Activated T-helper 1 cell treated with anti-CD3 and anti-CD28 coated beads, Interleukin-12 subunit alpha, Interleukin-12 subunit beta, Interleukin-2, Interleukin-4 antibody, amounts not matched to agents 30 ng/mL and 10 ng/mL and 1 ng/mL, durations not matched to agents 14 hours and 24 hours and 36 hours (primary cell): ENCODE measurements around the gene SEC61A1. TPM values are rescaled to one million over a fixed set of nuclear protein-coding genes. Genes with fewer than 3 reads are reported as not detected.

Experiments
- DNase-seq: peaks from one replicate; pipeline ENCODE4 v3.0.0; 2021; ENCODE audit warnings: low spot score
- H3K27ac Mint-ChIP-seq: one replicate; pipeline ENCODE4 v1.8.0; 2021; ENCODE audit warnings: mild to moderate bottlenecking, mixed read lengths
- H3K27me3 Mint-ChIP-seq: one replicate; pipeline ENCODE4 v1.8.0; 2022; ENCODE audit warnings: mild to moderate bottlenecking, moderate library complexity, mixed read lengths; ENCODE audit not compliant: insufficient read depth
- H3K36me3 Mint-ChIP-seq: one replicate; pipeline ENCODE4 v1.8.0; 2021; ENCODE audit warnings: low read depth, mixed read lengths
- H3K4me1 Mint-ChIP-seq: one replicate; pipeline ENCODE4 v1.8.0; 2021; ENCODE audit warnings: low read depth, mixed read lengths
- H3K4me3 Mint-ChIP-seq: one replicate; pipeline ENCODE4 v1.8.0; 2021; ENCODE audit warnings: mild to moderate bottlenecking, moderate library complexity, mixed read lengths
- H3K9me3 Mint-ChIP-seq: one replicate; pipeline ENCODE4 v1.8.0; 2021; ENCODE audit warnings: mixed read lengths
- intact Hi-C: fragments of 100-400 bp; cut with micrococcal nuclease; formaldehyde crosslinking; loops from one replicate; pipeline ENCODE4 v1.15.1; 2024
- total RNA-seq: library from RNA; stranded (reverse); gene quantifications from 2 replicates; pipeline ENCODE4 v1.2.3, GENCODE V29; 2022

The SEC61A1 gene
- total RNA-seq, 1 donor from 2014 or later = 205 TPM

- H3K27me3 Mint-ChIP-seq = no peaks in the 10 kb centered on the region
- no peak for DNase-seq
- peaks cover 29% of the 10 kb centered on the region for H3K36me3 Mint-ChIP-seq
- no peaks in the 10 kb centered on the region for H3K9me3 Mint-ChIP-seq
- H3K4me1 Mint-ChIP-seq = no peaks in the 10 kb centered on the region
- no peak overlapping the region for H3K27ac Mint-ChIP-seq
- H3K4me3 Mint-ChIP-seq = no peak overlapping the region
- intact Hi-C loops = no loop called here
These were observed 31.9 kb downstream of the SEC61A1 start for GRCh38 chr3:128083980-128084674.

- peaks cover 26% of the 10 kb centered on the region for H3K36me3 Mint-ChIP-seq
- no peak overlapping the region for H3K27ac Mint-ChIP-seq
- H3K9me3 Mint-ChIP-seq = no peaks in the 10 kb centered on the region
- no peaks in the 10 kb centered on the region for H3K4me1 Mint-ChIP-seq
- intact Hi-C loops = no loop called here
- H3K27me3 Mint-ChIP-seq = no peaks in the 10 kb centered on the region
- no peak overlapping the region for H3K4me3 Mint-ChIP-seq
- no peak for DNase-seq
These were observed 32.4 kb downstream of the SEC61A1 start for GRCh38 chr3:128084675-128085021.

GRCh38 chr3:128089135-128089534 is 36.9 kb downstream of the SEC61A1 start:
- Mint-ChIP-seq H3K9me3 (no peaks in the 10 kb centered on the region), H3K27ac (no peak overlapping the region), H3K27me3 (no peaks in the 10 kb centered on the region), H3K4me1 (peaks cover 1% of the 10 kb centered on the region), H3K4me3 (no peak overlapping the region), H3K36me3 (peaks cover 8% of the 10 kb centered on the region)
- DNase-seq = no peak
- intact Hi-C loops = no loop called here

- peaks cover 15% of the 10 kb centered on the region for H3K4me1 Mint-ChIP-seq
- DNase-seq = no peak
- intact Hi-C loops = no loop called here
- H3K9me3 Mint-ChIP-seq = no peaks in the 10 kb centered on the region
- H3K27ac Mint-ChIP-seq = no peak overlapping the region
- no peaks in the 10 kb centered on the region for H3K27me3 Mint-ChIP-seq
- no peak overlapping the region for H3K4me3 Mint-ChIP-seq
- H3K36me3 Mint-ChIP-seq = peaks cover 16% of the 10 kb centered on the region
These were observed 39.3 kb downstream of the SEC61A1 start for GRCh38 chr3:128091586-128091985.

- H3K27ac Mint-ChIP-seq = no peak overlapping the region
- no peak for DNase-seq
- no peaks in the 10 kb centered on the region for H3K27me3 Mint-ChIP-seq
- peaks cover 26% of the 10 kb centered on the region for H3K36me3 Mint-ChIP-seq
- no peaks in the 10 kb centered on the region for H3K9me3 Mint-ChIP-seq
- intact Hi-C loops = loop anchor here (1.0 kb wide), 3 partner anchors 39 to 403 kb away; no protein-coding TSS in a partner anchor
- peaks cover 15% of the 10 kb centered on the region for H3K4me1 Mint-ChIP-seq
- H3K4me3 Mint-ChIP-seq = no peak overlapping the region
These were observed 42.3 kb downstream of the SEC61A1 start for GRCh38 chr3:128094295-128095151.

- Mint-ChIP-seq H3K4me3 (no peak overlapping the region), H3K4me1 (peaks cover 19% of the 10 kb centered on the region), H3K36me3 (peaks cover 30% of the 10 kb centered on the region), H3K9me3 (no peaks in the 10 kb centered on the region), H3K27me3 (no peaks in the 10 kb centered on the region), H3K27ac (no peak overlapping the region)
- peak; percentile 66 for DNase-seq
- intact Hi-C loops = loop anchor here (1.0 kb wide), 3 partner anchors 38 to 402 kb away; no protein-coding TSS in a partner anchor
These were observed 43.0 kb downstream of the SEC61A1 start for GRCh38 chr3:128095222-128095703.

- Mint-ChIP-seq H3K27me3 (no peaks in the 10 kb centered on the region), H3K4me1 (peaks cover 19% of the 10 kb centered on the region), H3K27ac (no peak overlapping the region), H3K36me3 (peaks cover 40% of the 10 kb centered on the region), H3K4me3 (no peak overlapping the region), H3K9me3 (no peaks in the 10 kb centered on the region)
- no peak for DNase-seq
- intact Hi-C loops = no loop called here
These were observed 46.0 kb downstream of the SEC61A1 start for GRCh38 chr3:128098234-128098633.

GRCh38 chr3:128100161-128100560 is 47.9 kb downstream of the SEC61A1 start:
- intact Hi-C loops = no loop called here
- Mint-ChIP-seq H3K4me3 (no peak overlapping the region), H3K27me3 (no peaks in the 10 kb centered on the region), H3K4me1 (peaks cover 8% of the 10 kb centered on the region), H3K36me3 (peaks cover 42% of the 10 kb centered on the region), H3K9me3 (no peaks in the 10 kb centered on the region), H3K27ac (no peak overlapping the region)
- no peak for DNase-seq

GRCh38 chr3:128100638-128101037 is 48.4 kb downstream of the SEC61A1 start:
- H3K4me3 Mint-ChIP-seq = no peak overlapping the region
- no peak overlapping the region for H3K27ac Mint-ChIP-seq
- H3K9me3 Mint-ChIP-seq = no peaks in the 10 kb centered on the region
- H3K4me1 Mint-ChIP-seq = peaks cover 4% of the 10 kb centered on the region
- intact Hi-C loops = no loop called here
- no peak for DNase-seq
- peaks cover 38% of the 10 kb centered on the region for H3K36me3 Mint-ChIP-seq
- no peaks in the 10 kb centered on the region for H3K27me3 Mint-ChIP-seq

GRCh38 chr3:128103136-128103676 is 51.0 kb downstream of the SEC61A1 start:
- DNase-seq = no peak
- intact Hi-C loops = no loop called here
- H3K27me3 Mint-ChIP-seq = no peaks in the 10 kb centered on the region
- H3K27ac Mint-ChIP-seq = no peak overlapping the region
- H3K9me3 Mint-ChIP-seq = no peaks in the 10 kb centered on the region
- H3K36me3 Mint-ChIP-seq = peaks cover 34% of the 10 kb centered on the region
- H3K4me3 Mint-ChIP-seq = no peak overlapping the region
- H3K4me1 Mint-ChIP-seq = peaks cover 4% of the 10 kb centered on the region

- intact Hi-C loops = no loop called here
- Mint-ChIP-seq H3K9me3 (no peaks in the 10 kb centered on the region), H3K36me3 (peaks cover 41% of the 10 kb centered on the region), H3K27ac (no peak overlapping the region), H3K4me3 (no peak overlapping the region), H3K4me1 (peaks cover 18% of the 10 kb centered on the region), H3K27me3 (no peaks in the 10 kb centered on the region)
- DNase-seq = no peak
These were observed 55.6 kb downstream of the SEC61A1 start for GRCh38 chr3:128107834-128108233.

GRCh38 chr3:128111147-128111546 is 58.9 kb downstream of the SEC61A1 start:
- Mint-ChIP-seq H3K27ac (peak overlapping the region; percentile 9), H3K36me3 (peaks cover 45% of the 10 kb centered on the region), H3K4me3 (no peak overlapping the region), H3K27me3 (no peaks in the 10 kb centered on the region), H3K4me1 (peaks cover 44% of the 10 kb centered on the region), H3K9me3 (no peaks in the 10 kb centered on the region)
- intact Hi-C loops = no loop called here
- DNase-seq = no peak
